ENCODE data around the gene ST3GAL4.
A peak's percentile ranks its signal among the peaks of the same experiment; 100 is the strongest.
"Not testable (repeated sequence)": the region's sequence is repeated elsewhere in the genome, so short reads cannot be mapped to it uniquely, and the experiment has no call there.

Gene ST3GAL4

DNA sequence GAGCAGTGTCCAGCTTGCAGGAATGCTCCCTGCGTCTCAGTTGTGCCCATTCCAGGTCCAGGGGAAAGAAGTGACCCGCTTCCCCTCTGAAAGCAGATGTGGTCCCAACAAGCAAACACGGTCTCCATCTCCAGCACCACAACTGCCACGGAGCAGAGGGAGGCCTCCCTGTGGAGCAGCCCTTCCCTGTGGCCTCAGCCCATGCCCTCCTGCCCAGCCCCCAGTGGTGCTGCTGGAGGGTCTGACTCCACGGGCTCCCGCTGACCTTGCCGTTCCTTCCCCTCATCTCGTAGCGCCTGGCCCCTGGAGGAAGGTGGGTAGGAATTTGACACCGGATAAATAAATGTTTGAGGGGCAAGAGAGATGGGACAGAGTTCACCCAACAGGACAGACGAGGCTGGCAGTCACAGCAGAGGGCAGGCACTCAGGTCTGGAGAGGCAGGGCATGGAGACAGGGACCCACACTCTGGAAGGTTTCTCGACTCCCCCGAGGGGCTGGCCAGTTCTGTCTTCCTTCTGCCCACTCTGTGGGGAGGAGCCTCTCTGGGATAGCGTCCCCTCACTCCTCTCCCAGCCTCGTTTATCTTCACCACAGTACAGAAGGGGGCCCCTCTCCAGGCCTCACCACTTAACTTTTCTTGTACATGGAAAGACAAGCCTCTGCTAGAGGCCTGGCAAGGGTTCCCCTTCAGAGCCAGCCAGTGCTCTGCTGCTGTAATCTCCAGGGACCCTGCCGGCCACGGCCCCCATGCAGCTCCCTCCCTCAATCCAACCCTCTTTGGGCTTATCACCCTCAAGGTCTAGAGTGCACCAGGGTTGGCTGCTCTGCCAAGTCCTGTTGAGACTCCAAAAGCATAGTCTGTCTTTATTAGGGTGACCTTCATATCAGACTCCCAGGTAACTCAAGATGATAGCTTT, 7.5 kb upstream of the ST3GAL4 start:
- DNase-seq, result no peak

DNA sequence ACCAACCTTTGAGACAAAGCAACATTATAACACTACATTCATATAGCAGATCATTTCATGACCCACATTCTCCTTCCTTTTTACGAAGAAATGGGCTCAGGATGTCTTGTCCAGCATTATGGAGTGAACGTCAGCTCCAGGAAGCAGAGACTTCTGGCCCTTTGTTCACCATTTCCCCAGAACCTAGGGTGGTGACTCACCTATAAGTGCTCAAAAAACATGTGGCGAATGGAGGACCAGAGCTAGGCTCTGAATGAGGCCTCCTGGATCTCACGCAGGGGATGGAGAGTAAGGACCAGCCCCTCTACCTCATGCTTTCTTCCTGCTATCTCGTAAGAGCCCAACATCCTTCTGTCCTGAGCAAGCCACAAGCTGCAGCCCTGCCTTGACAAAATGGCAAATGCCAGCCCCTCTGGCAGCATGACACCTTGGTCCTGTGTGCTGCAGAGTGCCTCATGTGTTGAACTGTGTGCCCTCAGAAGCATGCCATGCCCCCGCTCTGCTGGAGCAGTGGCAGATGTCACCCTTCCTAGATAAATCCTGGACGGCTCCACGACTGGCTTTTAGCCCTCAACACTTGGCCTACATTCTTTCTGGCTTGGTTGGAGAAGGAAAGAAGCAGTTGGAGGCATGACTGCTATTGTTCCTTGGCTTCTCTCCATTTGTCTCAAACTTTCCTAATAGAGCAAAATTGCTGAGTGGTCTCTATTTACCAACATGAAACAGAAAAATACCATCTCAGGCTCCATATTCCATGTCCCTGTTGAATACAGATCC, 6.5 kb upstream of the ST3GAL4 start:
- no peak for DNase-seq

DNA sequence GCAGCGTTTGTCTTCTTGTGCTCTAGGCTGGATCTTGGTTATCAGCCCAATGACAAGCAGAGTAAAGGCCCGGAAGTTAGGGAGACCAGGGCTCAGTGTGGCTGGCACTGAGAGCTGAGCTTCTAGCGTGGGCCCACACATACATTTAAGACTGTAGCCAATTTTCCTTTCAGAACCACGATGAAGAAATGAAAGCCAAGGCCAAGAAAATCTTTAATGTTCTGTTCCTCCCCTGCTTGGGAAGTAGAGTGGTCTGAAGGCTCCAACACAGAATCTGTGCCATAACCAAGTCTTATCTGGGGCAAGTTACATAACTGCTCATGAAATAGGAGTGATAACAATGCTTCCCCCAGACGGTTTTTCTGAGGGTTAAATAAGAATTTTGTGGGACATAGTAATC, 4.7 kb upstream of the ST3GAL4 start:
- no peak for DNase-seq

DNA sequence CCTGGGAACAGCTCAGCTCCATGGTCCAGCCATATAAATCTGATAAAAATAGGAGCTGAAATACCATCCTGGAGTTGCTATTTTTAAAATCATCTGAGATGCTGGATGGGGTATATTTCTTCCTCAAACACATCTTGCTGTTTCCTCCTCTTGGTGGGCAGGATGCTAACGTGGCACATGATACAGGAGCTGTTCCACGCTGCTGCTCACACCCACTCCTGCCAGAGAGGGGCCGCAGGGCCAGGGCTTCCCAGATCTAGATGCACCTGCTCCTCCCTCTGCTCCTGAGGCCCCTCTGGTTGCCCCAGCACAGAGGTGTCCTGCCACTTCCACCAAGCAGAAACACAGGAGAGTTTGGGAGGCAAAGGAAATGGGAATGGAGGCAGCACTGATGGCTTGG, 3.3 kb upstream of the ST3GAL4 start:
- no peak for DNase-seq

DNA sequence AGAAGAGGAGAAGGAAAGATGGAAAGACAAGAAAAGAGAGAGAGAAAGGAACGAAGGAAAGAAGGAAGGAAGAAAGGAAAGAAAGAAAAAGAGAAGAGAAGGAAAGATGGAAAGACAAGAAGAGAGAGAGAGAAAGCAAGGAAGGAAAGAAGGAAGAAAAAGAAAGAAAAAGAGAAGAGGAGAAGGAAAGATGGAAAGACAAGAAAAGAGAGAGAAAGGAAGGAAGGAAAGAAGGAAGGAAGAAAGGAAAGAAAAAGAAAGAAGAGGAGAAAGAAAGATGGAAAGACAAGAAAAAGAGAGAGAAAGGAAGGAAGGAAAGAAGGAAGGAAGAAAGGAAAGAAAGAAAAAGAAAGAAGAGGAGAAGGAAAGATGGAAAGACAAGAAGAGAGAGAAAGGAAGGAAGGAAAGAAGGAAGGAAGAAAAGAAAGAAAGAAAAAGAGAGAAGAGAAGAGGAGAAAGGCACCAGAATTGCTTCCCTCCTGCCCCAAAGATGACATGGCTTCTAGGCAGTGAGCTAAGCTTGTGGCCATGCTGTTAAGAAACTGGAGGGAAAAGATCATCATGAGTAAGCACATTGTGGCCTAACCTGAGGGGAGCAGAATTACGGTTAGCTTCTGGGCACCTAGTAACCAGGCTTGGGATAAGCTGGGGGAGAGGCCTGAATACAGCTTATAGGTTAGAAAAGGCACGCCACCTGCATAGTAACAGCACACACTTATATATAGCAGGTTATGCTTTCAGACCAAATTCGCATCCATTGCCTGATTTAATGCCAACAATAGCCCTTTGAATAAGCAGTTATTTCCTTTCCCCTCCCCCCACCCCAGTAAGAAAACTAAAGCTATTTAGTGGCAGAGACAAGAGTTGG, 2.3 kb upstream of the ST3GAL4 start:
- no peak for DNase-seq

DNA sequence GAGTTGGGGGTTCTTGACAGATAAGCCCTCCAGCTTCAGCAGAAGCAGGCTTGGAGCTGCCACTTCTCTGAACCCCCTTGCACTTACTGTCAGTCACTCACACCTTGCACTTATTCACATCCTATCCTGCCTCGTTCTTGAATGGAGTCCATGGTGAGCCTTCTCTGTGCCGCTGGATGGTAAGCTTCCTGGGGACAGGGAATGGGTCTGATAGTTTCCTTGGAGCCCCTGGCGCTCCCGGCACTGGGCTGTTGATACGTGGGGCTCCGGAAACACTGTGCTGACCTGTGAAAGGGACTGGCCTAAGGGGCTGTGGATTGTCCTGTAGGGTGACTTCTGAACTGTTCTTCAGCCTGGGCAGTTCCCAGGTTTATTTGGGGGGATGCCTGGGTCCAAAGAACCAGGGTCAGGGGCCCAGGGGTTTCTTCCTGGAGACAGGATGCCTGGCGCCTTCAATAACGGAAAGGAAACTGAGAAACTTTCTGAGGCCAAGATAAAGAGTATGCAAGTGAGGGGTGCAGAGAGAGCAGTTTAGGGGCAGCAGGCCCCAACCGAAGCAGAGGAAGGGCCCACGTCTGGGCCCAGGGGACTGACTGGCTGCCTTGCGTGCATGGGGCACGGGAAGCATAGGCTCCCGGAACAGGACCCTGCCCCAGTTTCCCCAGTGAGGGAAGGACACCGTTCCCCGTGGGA, 709 bp upstream of the ST3GAL4 start:
- peak; percentile 51 for DNase-seq

DNA sequence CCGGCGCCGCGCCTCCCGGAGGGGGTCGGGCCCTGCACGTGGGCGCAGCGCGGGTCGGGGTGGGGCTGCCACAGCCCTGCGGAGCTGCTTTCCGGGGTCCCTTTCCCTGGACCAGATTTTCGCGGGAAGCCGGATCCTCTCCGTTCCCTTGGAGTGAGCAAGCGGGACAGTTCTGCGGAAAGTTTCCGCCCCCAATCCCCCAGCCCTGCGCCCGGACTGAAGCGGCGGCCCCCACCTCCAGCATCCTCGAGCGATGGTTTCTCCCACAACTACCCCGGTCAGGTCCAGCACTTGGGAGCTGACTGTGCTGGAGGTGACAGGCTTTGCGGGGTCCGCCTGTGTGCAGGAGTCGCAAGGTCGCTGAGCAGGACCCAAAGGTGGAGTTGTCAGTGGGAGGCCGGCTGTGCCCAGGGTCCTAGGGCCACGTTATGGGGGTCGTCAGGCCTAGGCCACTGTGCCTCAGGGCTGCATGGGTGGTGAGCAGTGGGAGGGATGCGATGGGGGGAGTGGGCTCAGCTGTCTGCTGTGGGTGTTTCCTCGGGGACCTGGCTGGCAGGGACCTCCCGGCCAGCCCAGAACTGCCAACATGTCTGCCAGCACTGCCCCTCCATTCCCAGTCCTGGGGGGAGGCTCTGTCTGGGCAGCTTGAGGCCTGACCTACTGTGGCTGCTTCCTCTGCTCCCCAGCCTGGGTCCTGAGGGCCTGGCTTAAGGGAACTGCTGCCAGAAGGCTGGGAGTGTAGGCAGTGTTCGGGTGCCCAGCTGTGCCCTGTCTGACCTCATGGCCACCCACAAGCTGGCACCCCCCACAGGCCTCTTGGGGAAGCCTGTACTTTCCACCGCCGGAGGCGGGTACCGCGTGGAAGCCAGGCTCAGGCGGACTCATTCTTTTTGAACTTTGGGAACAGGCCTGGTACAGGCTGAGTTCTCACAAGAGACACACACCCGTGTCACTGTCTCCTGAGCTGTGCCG, 726 bp downstream of the ST3GAL4 start:
- DNase-seq, result peak; percentile 67

DNA sequence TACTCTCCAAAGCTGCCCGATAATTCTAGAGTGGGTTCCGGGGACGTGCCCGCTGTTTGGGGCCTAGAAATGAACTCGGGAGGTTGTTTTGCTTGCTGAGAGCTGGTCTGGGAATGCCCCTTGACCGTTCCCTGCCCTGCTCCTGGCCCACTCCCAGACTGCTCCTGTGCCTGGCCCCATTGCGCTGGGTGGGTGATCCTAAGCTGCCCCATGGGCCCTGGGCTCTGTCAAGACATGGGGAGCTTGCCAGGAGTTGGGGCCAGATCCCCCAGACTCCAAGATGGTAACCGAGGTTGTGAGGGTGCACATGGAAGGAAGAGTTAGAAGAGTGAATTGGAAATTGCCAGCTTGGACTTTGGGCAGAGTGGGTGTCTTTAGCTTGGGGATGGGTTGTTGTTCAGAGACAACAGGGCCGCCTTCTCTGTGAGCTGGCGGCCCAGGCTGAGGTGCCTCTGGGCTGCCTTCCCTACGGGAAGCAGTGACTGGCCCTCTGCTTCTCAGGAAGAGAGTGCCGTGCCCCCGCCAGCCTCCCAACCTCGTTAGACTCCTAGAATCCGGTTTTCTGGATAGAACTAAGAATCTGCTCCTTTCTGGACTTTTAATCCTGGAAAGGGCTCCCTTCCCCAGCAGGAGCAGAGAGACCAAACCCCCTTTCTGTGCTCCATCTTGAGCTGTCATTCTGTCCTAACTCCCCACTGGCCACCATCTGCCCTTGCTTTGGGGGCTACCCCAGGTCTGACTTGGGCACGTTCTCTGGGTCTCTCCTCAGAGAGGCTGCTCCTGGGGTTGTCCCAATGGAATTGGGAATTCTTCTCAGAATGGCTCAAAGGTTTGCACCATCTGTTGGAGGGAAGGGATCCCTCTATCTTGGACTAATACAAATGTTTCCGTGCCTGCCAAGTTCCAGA, 1.8 kb downstream of the ST3GAL4 start:
- DNase-seq, result no peak

DNA sequence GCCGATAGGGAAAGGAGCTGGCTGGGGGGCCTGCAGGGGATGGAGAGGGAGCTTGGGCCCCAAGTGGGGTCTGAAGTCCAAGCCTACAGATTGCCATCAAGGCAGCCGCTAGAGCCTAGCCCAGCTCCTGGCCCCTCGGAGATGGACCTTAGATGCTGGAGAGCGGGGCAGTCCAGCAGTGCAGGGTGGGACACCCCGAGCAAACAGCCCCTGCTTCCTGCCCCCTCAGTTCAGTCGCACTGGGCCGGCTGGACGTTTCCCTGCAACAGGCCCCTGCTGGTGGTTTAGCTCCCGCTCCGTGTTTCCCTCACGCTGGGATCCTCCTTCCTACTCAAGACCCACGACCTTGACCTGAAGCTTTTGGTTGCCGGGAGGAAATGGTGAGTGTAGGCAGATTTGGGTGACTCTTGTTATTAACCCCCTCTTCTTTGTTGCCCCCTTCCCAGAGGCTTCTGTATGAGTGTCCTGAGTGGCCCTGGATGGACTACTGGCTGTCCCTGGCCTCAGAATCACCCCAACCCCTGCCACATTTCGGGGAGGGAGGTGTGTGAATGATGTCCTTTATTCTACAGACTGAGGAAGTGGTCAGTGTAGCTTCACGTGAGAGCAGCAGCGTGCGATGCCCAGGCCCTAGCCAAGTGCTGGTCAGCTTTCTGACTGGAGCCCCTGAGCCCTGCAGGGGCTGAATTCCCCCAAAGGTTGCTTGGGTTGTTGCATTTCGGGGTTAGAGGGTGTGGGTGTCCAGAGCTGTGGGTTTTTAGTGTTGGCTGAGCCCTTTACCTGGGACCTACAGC, 2.7 kb downstream of the ST3GAL4 start:
- no peak for DNase-seq

DNA sequence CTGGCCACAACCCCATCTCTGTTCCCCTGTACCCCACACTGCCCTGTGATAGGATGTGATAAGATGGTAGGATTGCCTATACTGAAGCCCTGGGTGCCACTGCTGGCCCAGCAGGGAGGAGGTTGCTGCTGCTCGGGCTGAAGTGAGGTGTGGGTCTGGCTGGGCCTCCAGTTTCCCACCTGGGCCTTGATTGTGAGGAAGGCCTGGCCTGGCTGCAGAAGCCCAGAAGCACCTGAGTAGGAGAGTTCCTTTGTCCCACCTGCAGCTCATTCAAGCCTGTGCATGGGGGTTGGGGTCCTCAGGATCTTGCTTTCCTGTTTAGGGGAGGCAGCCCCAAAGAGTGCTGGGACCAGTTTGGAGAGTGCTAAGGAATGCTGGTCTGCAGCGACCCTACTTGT, 3.3 kb downstream of the ST3GAL4 start:
- no peak for DNase-seq

DNA sequence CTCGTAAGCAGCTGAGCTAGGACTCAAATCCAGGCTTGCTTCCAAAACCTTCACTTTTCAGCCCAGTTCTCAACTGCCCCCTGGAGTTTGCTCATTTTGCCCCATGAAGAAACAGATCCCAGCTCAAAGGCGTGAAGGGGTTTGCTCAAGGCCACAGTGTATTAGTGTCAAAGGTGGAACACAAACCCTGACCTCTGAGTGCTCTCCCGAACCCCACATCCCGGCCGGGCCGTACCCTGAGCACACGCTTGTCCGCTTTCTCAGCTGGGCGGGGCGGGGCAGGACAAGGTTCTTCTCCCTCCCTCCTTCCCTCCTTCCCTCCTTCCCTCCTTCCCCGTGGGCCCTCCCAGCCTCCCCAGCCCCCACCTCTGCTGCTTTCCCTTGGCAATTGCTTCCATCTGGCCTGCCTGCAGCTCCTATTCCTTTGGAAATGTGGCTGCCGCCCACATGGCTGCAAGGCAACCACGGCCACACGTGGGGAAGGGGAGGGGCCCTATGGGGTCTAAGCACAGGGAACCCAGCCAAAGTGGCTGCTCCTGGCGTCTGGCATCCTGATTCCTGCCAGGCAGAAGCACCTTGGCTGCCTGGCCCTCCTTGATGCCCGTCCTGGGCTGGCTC, 4.1 kb downstream of the ST3GAL4 start:
- DNase-seq, result no peak

DNA sequence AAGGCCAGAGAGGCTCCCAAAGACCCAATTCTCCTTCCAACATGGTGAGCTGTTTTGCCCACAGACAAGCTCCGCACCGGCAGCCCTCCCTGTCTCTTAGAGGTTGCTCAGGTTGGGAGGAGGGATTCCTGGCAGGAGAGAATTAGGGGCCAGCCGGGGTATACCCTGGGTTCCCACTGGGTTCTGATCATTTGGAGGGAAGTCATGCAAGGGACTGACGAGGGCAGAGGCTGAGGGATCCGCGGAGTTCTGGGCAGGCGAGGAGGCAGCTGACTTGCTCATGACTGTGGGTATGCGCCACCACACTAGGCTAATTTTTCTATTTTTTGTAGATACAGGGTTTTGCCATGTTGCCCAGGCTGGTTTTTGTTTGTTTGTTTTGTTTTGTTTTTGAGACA, 4.6 kb downstream of the ST3GAL4 start:
- DNase-seq, result no peak

DNA sequence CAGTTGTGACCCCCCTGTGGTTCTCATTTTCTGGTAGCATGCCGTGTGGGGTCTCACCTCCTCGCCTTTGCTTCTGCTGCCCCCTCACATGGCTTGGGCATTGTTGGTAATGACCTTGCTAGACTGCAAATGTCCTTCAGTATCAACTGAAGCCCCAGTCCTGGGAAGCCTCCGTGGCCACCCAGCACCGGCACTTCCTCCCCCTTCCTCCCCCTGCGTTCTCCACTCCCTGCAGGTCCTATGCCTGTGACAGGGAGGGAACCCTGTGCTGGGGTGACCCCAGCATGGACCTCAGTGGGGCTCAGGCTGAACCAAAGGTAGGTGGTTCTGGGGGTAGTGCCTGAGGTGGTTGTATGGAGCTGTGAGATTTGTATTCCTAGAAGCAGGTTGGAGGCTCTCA, 5.9 kb downstream of the ST3GAL4 start:
- DNase-seq, result no peak

DNA sequence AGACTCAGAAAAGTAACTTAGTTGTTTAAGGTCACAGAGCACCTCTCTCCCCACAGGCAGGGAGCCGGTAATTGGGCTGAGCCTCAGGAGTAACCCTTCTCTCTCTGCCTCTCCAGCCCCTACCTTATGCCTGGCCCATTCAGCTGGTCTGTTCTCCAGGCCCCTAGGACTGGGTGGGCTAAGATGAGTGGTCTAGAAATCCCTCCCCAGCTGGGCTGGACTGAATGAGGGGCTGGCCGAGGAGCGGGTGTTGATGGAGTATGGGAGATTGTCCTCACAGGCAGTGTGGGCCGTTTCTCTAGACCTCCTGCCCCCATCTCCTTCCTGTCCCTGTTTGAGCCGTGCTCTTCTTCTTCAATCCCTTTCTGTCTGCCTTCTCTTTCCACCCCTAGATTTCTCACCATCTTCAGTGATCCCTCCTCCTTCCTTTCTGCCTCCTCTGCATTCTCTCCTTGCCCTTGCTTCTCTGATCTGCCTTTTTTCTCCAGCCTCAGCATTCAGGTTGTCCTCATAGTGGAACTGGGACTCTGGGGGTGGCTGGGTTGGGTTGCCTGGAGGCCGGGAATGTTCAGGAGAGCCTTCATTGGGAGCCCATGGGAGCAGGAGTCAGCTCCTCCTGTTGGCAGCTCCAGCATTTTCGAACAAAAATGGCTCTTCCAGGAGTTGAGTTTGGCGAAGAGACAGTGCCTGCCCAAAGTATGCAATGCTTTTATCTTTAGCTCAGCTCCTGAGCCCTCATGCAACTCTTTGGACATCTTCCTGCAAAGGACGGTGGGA, 7.6 kb downstream of the ST3GAL4 start:
- DNase-seq, result no peak

DNA sequence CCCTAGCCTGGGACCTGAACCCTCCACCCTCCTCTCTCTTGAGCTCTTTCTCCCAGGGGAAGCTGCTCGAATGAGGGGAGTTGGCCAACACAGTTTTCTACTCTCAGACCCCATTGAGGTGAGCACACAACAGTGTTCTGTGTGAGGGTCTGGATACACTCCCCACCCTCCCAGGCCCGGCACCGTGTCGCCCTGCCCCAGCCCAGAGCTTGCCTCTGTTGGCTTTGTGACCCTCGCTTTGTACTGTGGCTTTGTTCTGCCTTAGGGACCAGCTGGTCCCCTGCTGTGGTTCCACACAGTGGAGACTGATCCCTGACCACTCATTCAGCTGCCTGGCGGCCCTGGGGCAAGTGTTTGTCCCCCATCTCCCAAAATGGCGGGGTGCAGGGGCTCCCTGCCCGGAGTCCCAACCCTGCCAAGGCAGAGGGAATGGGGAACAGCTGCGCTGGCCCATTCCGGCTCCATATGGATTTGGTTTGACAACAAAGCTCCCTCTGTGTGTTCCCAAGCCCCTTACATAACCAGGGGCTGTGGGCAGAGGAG, 8.3 kb downstream of the ST3GAL4 start:
- DNase-seq, result no peak

DNA sequence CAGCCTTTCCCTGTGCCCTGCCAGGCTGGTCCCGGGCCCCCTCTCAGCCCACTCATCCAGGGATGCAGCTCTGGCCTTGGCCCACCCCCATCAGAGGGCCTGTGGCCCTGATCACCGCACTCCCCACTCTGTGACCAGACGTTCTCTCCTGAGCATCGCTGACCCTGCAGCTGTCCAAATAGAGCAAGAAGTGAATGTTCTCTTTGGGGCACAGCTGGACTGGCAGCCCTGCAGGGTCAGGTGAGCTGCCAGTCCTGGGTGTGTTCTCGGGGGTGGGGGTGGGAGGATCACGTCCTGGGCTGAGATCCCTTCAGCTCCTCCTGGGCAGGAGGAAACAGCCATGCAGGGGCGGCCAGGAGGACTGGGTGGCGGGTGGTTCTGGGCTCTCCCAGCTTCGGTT, 9.2 kb downstream of the ST3GAL4 start:
- DNase-seq, result not testable (repeated sequence)

DNA sequence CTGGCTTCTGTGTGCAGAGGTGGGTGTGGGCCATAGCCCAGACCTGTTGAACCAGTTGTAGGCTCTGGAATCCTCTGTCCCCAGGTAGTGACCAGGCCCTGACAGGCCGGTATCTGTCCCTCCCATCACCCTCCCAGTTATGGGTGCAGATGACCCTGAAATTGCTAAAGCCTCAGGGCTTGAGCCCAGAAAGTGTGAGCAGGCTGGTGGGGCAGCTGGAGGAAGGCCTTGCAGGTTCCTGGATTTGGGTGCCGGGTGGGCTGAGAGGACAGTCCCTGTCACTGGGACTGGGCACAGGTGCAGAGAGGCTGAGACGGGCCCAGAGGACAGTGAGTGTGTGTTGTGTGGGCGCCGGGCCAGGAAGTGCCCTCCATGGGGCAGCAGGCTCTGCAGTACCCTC, 10.0 kb downstream of the ST3GAL4 start:
- DNase-seq, result not testable (repeated sequence)
